BJ (cell line): ENCODE data around the gene OTOGL. TPM values are rescaled to one million over a fixed set of nuclear protein-coding genes. Genes with fewer than 3 reads are reported as not detected.
"Not testable (repeated sequence)": the region's sequence is repeated elsewhere in the genome, so short reads cannot be mapped to it uniquely, and the experiment has no call there.

Experiments used
- CTCF ChIA-PET: fragments of 350-600 bp; formaldehyde crosslinking; extraction: SDS; loops from one replicate; lab custom pipeline; 2021; ENCODE audit warnings: antibody characterized with exemption, inconsistent platforms; lab: Yijun Ruan, JAX
- POLR2A ChIA-PET: fragments of 300-600 bp; sonication (Branson Sonifier 250); formaldehyde crosslinking; extraction: SDS; loops from one replicate; lab custom pipeline; 2021; ENCODE audit warnings: antibody characterized with exemption; lab: Charles Lee
- DNase-seq: peaks from one replicate; pipeline ENCODE4 v3.0.0-alpha.2; 2011; ENCODE audit warnings: low read depth
- H3K27me3 ChIP-seq: 2 replicates; pipeline ENCODE4 v1.6.0; 2011; ENCODE audit warnings: low read length; ENCODE audit not compliant: control insufficient read depth, insufficient read depth
- H3K36me3 ChIP-seq: 2 replicates; pipeline ENCODE4 v1.5.1; 2011; ENCODE audit warnings: low read length; ENCODE audit not compliant: control insufficient read depth, insufficient read depth
- H3K4me3 ChIP-seq: 2 replicates; pipeline ENCODE4 v1.5.1; 2011; ENCODE audit warnings: low read depth, mild to moderate bottlenecking, control low read depth, low read length
- polyA plus RNA-seq: library from polyadenylated mRNA; depleted of rRNA; stranded (reverse); fragments of >200 nt; gene quantifications from 2 replicates; pipeline ENCODE4 v1.2.3, GENCODE V29; 2011
- TF ChIP-seq, protein P1 (sequence below): IDR thresholded peaks from 2 replicates; pipeline ENCODE4 v1.5.1; 2011; ENCODE audit warnings: low read depth, mild to moderate bottlenecking, control low read depth, inconsistent platforms, low read length, moderate library complexity; ENCODE audit not compliant: insufficient read depth

The OTOGL gene
- polyA plus RNA-seq, 1 experiment, result 0.10 TPM

DNA sequence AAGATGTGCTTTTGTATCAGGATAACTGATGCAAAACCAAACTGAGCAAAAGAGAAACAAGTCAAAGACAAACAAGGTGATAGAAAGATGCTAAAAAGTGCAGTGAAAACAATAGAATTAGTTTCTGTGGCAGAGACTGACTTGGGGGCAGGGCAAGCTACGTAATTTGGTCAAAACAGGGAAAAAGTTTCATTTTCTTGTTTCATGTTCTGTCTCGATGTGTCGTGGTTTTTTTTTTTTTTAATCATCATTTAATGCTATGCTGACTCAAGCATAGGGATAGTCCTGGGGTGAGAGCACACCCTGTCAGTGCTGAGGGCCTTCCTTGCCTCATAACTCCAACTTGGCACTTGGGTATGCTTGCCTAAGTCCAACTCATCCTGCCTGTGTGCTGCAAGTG, 200.6 kb downstream of the OTOGL start:
- no peak overlapping the region for H3K4me3 ChIP-seq
- POLR2A ChIA-PET, result no interaction called here
- no peaks in the 10 kb centered on the region for H3K36me3 ChIP-seq
- H3K27me3 ChIP-seq, result no peaks in the 10 kb centered on the region
- CTCF ChIA-PET, result interaction anchor here (0.6 kb wide), 1 partner anchor 27 kb away, joined by 3 read pairs; no protein-coding TSS in a partner anchor
- TF ChIP-seq, protein P1, sequence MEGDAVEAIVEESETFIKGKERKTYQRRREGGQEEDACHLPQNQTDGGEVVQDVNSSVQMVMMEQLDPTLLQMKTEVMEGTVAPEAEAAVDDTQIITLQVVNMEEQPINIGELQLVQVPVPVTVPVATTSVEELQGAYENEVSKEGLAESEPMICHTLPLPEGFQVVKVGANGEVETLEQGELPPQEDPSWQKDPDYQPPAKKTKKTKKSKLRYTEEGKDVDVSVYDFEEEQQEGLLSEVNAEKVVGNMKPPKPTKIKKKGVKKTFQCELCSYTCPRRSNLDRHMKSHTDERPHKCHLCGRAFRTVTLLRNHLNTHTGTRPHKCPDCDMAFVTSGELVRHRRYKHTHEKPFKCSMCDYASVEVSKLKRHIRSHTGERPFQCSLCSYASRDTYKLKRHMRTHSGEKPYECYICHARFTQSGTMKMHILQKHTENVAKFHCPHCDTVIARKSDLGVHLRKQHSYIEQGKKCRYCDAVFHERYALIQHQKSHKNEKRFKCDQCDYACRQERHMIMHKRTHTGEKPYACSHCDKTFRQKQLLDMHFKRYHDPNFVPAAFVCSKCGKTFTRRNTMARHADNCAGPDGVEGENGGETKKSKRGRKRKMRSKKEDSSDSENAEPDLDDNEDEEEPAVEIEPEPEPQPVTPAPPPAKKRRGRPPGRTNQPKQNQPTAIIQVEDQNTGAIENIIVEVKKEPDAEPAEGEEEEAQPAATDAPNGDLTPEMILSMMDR, result no peak
- no peak for DNase-seq

DNA sequence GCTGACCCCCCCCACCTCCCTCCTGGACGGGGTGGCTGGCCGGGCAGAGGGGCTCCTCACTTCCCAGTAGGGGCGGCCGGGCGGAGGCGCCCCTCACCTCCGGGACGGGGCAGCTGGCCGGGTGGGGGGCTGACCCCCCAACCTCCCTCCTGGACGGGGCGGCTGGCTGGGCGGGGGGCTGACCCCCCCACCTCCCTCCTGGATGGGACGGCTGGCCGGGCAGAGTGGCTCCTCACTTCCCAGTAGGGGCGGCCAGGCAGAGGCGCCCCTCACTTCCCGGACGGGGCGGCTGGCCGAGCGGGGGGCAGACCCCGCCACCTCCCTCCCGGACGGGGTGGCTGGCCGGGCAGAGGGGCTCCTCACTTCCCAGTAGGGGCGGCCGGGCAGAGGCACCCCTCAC, 208.1 kb downstream of the OTOGL start:
- H3K27me3 ChIP-seq, POLR2A ChIA-PET, CTCF ChIA-PET, DNase-seq, H3K4me3 ChIP-seq, H3K36me3 ChIP-seq: not testable (repeated sequence)

DNA sequence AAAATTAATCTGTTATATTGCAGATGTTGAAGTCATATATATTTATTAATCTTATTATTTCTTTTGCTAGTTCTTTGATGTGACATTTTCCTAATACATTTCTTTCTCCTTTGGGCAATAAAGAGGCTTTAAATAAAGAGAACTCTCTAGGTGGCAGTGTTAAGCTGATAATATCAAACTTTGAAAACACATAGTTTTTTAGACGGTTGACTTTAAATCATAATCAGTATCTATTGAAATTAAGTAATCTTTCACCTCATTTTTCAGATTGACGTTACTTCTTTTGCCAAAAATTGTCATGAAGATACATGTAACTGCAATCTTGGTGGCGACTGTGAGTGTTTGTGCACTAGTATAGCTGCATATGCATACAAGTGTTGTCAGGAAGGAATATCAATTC, 213.9 kb downstream of the OTOGL start:
- DNase-seq, result no peak
- ChIA-PET CTCF (interaction anchor here (0.6 to 1.2 kb wide), 4 partner anchors 8 to 816 kb away, joined by 3 to 4 read pairs (median 3); no protein-coding TSS in a partner anchor), POLR2A (no interaction called here)
- Histone ChIP-seq H3K4me3 (no peak overlapping the region), H3K36me3 (no peaks in the 10 kb centered on the region), H3K27me3 (no peaks in the 10 kb centered on the region)
- TF ChIP-seq, protein P1, result 0 out of 2 replicates have a peak, but pooled peaks have one; percentile 16

DNA sequence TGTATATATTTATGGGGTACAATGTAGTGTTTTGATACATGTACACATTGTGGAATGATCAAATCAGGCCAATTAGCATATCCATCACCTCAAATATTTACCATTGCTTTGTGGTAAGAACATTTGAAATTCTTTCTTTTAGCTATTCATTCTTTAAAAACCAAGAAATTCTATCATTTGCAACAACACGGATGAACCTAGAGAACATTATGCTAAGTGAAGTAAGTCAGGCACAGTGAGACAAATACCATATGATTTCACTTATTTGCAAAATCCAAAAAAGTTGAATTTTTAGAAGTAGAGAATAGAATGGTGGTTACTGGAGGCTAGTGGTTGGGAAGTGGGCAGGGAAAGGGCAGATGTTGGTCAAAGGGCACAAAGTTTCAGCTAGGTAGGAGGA, 215.4 kb downstream of the OTOGL start:
- Histone ChIP-seq H3K4me3 (no peak overlapping the region), H3K36me3 (no peaks in the 10 kb centered on the region), H3K27me3 (no peaks in the 10 kb centered on the region)
- CTCF ChIA-PET, result interaction anchor here (1.2 kb wide), 1 partner anchor 95 kb away, joined by 3 read pairs; no protein-coding TSS in a partner anchor
- POLR2A ChIA-PET, result no interaction called here
- TF ChIP-seq, protein P1, result no peak
- DNase-seq, result no peak

DNA sequence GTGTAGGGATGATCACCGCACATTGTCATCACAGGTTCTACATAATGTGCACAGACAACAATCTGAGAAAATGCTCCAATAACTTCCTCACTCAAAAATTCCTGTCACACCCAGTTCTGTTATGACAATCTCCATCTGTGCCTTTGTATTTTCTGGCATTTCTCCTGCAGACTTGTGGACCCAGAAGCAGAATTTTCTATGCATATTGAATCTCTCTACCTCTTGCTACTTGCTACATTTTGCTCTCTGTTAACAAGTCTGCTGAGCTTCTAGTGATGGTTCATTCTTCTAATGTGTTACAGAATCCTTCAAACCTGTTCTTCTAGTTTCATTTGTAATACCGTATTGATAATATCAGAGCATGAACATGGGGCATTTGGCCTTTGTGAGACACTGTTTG, 216.9 kb downstream of the OTOGL start:
- no peak overlapping the region for H3K4me3 ChIP-seq
- H3K36me3 ChIP-seq, result no peaks in the 10 kb centered on the region
- CTCF ChIA-PET, result no interaction called here
- POLR2A ChIA-PET, result no interaction called here
- H3K27me3 ChIP-seq, result no peaks in the 10 kb centered on the region
- DNase-seq, result no peak
- TF ChIP-seq, protein P1, result no peak

DNA sequence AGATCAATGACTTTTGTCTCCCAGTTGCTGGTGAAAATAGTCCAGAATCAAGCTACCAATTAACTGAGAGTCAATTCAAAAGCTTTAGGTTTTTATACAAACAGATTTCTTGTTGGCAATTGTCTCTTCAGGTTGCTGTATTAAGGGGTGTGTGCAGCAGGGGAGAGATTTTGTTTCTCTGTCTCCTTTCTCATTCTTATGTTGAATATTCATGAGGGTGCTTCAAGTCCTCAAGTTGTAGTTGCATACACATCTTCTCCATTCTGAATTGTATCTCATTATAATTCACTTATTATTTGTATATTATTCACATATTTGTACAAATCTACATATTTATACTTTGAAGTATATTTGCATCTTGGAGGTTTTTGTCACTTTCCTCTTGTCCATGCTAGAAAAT, 218.0 kb downstream of the OTOGL start:
- ChIA-PET POLR2A (no interaction called here), CTCF (interaction anchor here (2.1 kb wide), 1 partner anchor 122 kb away, joined by 5 read pairs; no protein-coding TSS in a partner anchor)
- TF ChIP-seq, protein P1, result no peak
- no peak for DNase-seq
- H3K36me3 ChIP-seq, result no peaks in the 10 kb centered on the region
- H3K4me3 ChIP-seq, result no peak overlapping the region
- no peaks in the 10 kb centered on the region for H3K27me3 ChIP-seq
